Nephron progenitor cell (in vitro differentiated cells): ENCODE measurements around the gene CMTM3.
"Not testable (repeated sequence)": the region's sequence is repeated elsewhere in the genome, so short reads cannot be mapped to it uniquely, and the experiment has no call there.

ENCODE experiments used
- DNase-seq: peaks from one replicate; pipeline ENCODE4 v3.0.0; 2021
- H3K27ac Mint-ChIP-seq: 2 replicates; pipeline ENCODE4 v1.8.0; 2021; ENCODE audit warnings: mild to moderate bottlenecking, moderate library complexity, mixed read lengths
- H3K27me3 Mint-ChIP-seq: 2 replicates; pipeline ENCODE4 v1.8.0; 2021; ENCODE audit warnings: mild to moderate bottlenecking, low read depth, mixed read lengths; ENCODE audit not compliant: poor library complexity
- H3K36me3 Mint-ChIP-seq: 2 replicates; pipeline ENCODE4 v1.8.0; 2021; ENCODE audit warnings: low read depth, mixed read lengths
- H3K4me1 Mint-ChIP-seq: 2 replicates; pipeline ENCODE4 v1.8.0; 2021; ENCODE audit warnings: mixed read lengths
- H3K4me3 Mint-ChIP-seq: 2 replicates; pipeline ENCODE4 v1.8.0; 2021; ENCODE audit warnings: mild to moderate bottlenecking, moderate library complexity, mixed read lengths
- H3K9me3 Mint-ChIP-seq: 2 replicates; pipeline ENCODE4 v1.8.0; 2021; ENCODE audit warnings: mild to moderate bottlenecking, moderate library complexity, mixed read lengths
- CTCF ChIP-seq: fragments of 200-600 bp; sonication (generic); IDR thresholded peaks from 2 replicates; pipeline ENCODE4 v1.5.0; 2021; ENCODE audit warnings: antibody characterized with exemption

The CMTM3 gene

GRCh38 chr16:66590322-66590721 lies 14.2 kb upstream of the CMTM3 start:
- H3K4me3 Mint-ChIP-seq = no peak overlapping the region
- no peak for DNase-seq
- TF ChIP-seq CTCF = no peak
- H3K27ac Mint-ChIP-seq = no peak overlapping the region
- no peaks in the 10 kb centered on the region for H3K9me3 Mint-ChIP-seq
- no peaks in the 10 kb centered on the region for H3K36me3 Mint-ChIP-seq
- H3K4me1 Mint-ChIP-seq = peaks cover 18% of the 10 kb centered on the region
- H3K27me3 Mint-ChIP-seq = peaks cover 16% of the 10 kb centered on the region

- no peaks in the 10 kb centered on the region for H3K36me3 Mint-ChIP-seq
- no peak overlapping the region for H3K4me3 Mint-ChIP-seq
- TF ChIP-seq CTCF = no peak
- H3K27ac Mint-ChIP-seq = no peak overlapping the region
- no peak for DNase-seq
- H3K4me1 Mint-ChIP-seq = peaks cover 11% of the 10 kb centered on the region
- no peaks in the 10 kb centered on the region for H3K9me3 Mint-ChIP-seq
- peaks cover 15% of the 10 kb centered on the region for H3K27me3 Mint-ChIP-seq
Measured at GRCh38 chr16:66591018-66591417, 13.5 kb upstream of the CMTM3 start.

- Mint-ChIP-seq H3K4me3 (no peak overlapping the region), H3K27ac (no peak overlapping the region), H3K36me3 (no peaks in the 10 kb centered on the region), H3K27me3 (peaks cover 12% of the 10 kb centered on the region), H3K9me3 (no peaks in the 10 kb centered on the region), H3K4me1 (no peaks in the 10 kb centered on the region)
- TF ChIP-seq CTCF = no peak
- no peak for DNase-seq
Measured at GRCh38 chr16:66592241-66592640, 12.3 kb upstream of the CMTM3 start.

- Mint-ChIP-seq H3K4me1 (no peaks in the 10 kb centered on the region), H3K27ac (no peak overlapping the region)
- TF ChIP-seq CTCF = no peak
Measured at GRCh38 chr16:66592814-66593213, 11.7 kb upstream of the CMTM3 start.

GRCh38 chr16:66594739-66595138 lies 9.8 kb upstream of the CMTM3 start:
- no peak for TF ChIP-seq CTCF
- no peak for DNase-seq
- H3K27ac Mint-ChIP-seq = no peak overlapping the region
- H3K4me1 Mint-ChIP-seq = peaks cover 1% of the 10 kb centered on the region
- H3K4me3 Mint-ChIP-seq = no peak overlapping the region
- peaks cover 8% of the 10 kb centered on the region for H3K27me3 Mint-ChIP-seq
- no peaks in the 10 kb centered on the region for H3K9me3 Mint-ChIP-seq
- H3K36me3 Mint-ChIP-seq = no peaks in the 10 kb centered on the region

More at GRCh38 chr16:66592814-66593213, 11.7 kb upstream of the CMTM3 start:
- DNase-seq = no peak
- H3K4me3 Mint-ChIP-seq = no peak overlapping the region
- no peaks in the 10 kb centered on the region for H3K36me3 Mint-ChIP-seq
- no peaks in the 10 kb centered on the region for H3K9me3 Mint-ChIP-seq
- H3K27me3 Mint-ChIP-seq = peaks cover 12% of the 10 kb centered on the region

- not testable (repeated sequence) for DNase-seq, H3K36me3 Mint-ChIP-seq, H3K4me3 Mint-ChIP-seq, H3K9me3 Mint-ChIP-seq, H3K27me3 Mint-ChIP-seq, H3K27ac Mint-ChIP-seq
- H3K4me1 Mint-ChIP-seq = peaks cover 13% of the 10 kb centered on the region
Measured at GRCh38 chr16:66596559-66596958, 7.9 kb upstream of the CMTM3 start.
